H1 (cell line): ENCODE data around the gene DSG2. TPM values are rescaled to one million over a fixed set of nuclear protein-coding genes. Genes with fewer than 3 reads are reported as not detected.

ENCODE experiments used
- CTCF ChIA-PET: fragments of 300-600 bp; sonication (Branson Sonifier 250); formaldehyde crosslinking; loops from one replicate; lab custom pipeline; 2021; ENCODE audit not compliant: partially characterized antibody; lab: Charles Lee
- POLR2A ChIA-PET: fragments of 300-600 bp; sonication (Branson Sonifier 250); formaldehyde crosslinking; loops from one replicate; lab custom pipeline; 2021; ENCODE audit warnings: inconsistent platforms; ENCODE audit not compliant: partially characterized antibody; lab: Charles Lee
- DNase-seq, 2 experiments: peaks; one replicate each; pipeline versions ENCODE4 v3.0.0 to v3.0.0-alpha.2; 2010 to 2022; ENCODE audit warnings: low spot score in 2 of 2, low read depth in 1 of 2, mixed read lengths in 1 of 2
- FAIRE-seq: peaks from 2 replicates; lab custom pipeline; 2011; peaks lifted over from hg19 to GRCh38; lab: Jason Lieb, UNC
- H2AFZ ChIP-seq: 2 replicates; pipeline ENCODE4 v1.8.1; 2012; ENCODE audit warnings: low read length, inconsistent platforms
- H2AK5ac ChIP-seq: 2 replicates; pipeline ENCODE4 v1.6.1; 2013; ENCODE audit warnings: low read depth, low read length
- H2BK120ac ChIP-seq: replicated peaks from 2 replicates; pipeline ENCODE3; 2013; ENCODE audit warnings: low read depth, low read length, inconsistent platforms
- H2BK12ac ChIP-seq: 2 replicates; pipeline ENCODE4 v1.6.1; 2013; ENCODE audit warnings: low read depth, low read length
- H2BK15ac ChIP-seq: 2 replicates; pipeline ENCODE4 v1.6.1; 2013; ENCODE audit warnings: low read length
- H2BK20ac ChIP-seq: 2 replicates; pipeline ENCODE4 v1.6.1; 2013; ENCODE audit warnings: low read length
- H2BK5ac ChIP-seq: 2 replicates; pipeline ENCODE4 v1.6.1; 2013; ENCODE audit warnings: low read depth, low read length
- H3K14ac ChIP-seq: 2 replicates; pipeline ENCODE4 v1.6.1; 2013; ENCODE audit warnings: inconsistent platforms; ENCODE audit not compliant: insufficient read length
- H3K18ac ChIP-seq: 2 replicates; pipeline ENCODE4 v1.6.1; 2013; ENCODE audit warnings: low read length; ENCODE audit errors: extremely low read depth
- H3K23ac ChIP-seq: 2 replicates; pipeline ENCODE4 v1.6.1; 2013; ENCODE audit warnings: inconsistent platforms; ENCODE audit not compliant: insufficient read length
- H3K23me2 ChIP-seq: 2 replicates; pipeline ENCODE4 v1.6.1; 2013; ENCODE audit warnings: low read depth, low read length
- H3K27ac ChIP-seq: 2 replicates; pipeline ENCODE4 v1.6.1; 2011; ENCODE audit warnings: low read depth, low read length, inconsistent platforms
- H3K27me3 ChIP-seq, 4 experiments: replicated peaks in 1 of 4; 1 replicate in 1 of 4; 2 replicates in 3 of 4; pipeline versions ENCODE4 v1.6.1 to v1.8.1; 2011 to 2013; ENCODE audit warnings: low read length in 3 of 4, mild to moderate bottlenecking in 3 of 4, inconsistent platforms in 2 of 4, mixed read lengths in 2 of 4, moderate library complexity in 1 of 4; ENCODE audit not compliant: control insufficient read depth in 3 of 4, insufficient read depth in 3 of 4; ENCODE audit errors: extremely low read depth in 1 of 4
- H3K36me3 ChIP-seq, 4 experiments: 2 replicates each; pipeline versions ENCODE4 v1.6.1 to v1.8.1; 2011 to 2013; ENCODE audit warnings: mild to moderate bottlenecking in 4 of 4, low read length in 3 of 4, moderate library complexity in 2 of 4, control low read depth in 1 of 4, inconsistent platforms in 1 of 4; ENCODE audit not compliant: insufficient read depth in 4 of 4, control insufficient read depth in 2 of 4
- H3K4ac ChIP-seq: replicated peaks from 2 replicates; pipeline ENCODE3; 2013; ENCODE audit warnings: low read length, low read depth, mixed read lengths, inconsistent platforms; ENCODE audit not compliant: insufficient read length
- H3K4me1 ChIP-seq, 4 experiments: replicated peaks in 1 of 4; 1 replicate in 1 of 4; 2 replicates in 3 of 4; pipeline versions ENCODE4 v1.6.1 to v1.8.1; 2011 to 2013; ENCODE audit warnings: low read length in 3 of 4, inconsistent platforms in 2 of 4, mixed read lengths in 1 of 4; ENCODE audit not compliant: insufficient read depth in 4 of 4, control insufficient read depth in 3 of 4
- H3K4me2 ChIP-seq, 2 experiments: 2 replicates each; pipeline versions ENCODE4 v1.6.1 to v1.8.1; 2011 to 2013; ENCODE audit warnings: low read depth in 2 of 2, low read length in 2 of 2, control low read depth in 1 of 2, inconsistent platforms in 1 of 2, mild to moderate bottlenecking in 1 of 2; ENCODE audit not compliant: insufficient read depth in 1 of 2
- H3K4me3 ChIP-seq, 4 experiments: fragments of 200-600, 300-600 bp in 1 of 4; sonication (generic), shearing (Covaris generic), sonication (Bioruptor Twin) in 1 of 4; 2 replicates each; pipeline versions ENCODE4 v1.5.1 to v1.8.1; 2011 to 2016; ENCODE audit warnings: low read length in 4 of 4, low read depth in 3 of 4, control low read depth in 2 of 4, inconsistent platforms in 2 of 4, mild to moderate bottlenecking in 2 of 4, mixed read lengths in 1 of 4, moderate library complexity in 1 of 4; ENCODE audit not compliant: insufficient read depth in 2 of 4; ENCODE audit errors: extremely low read depth in 1 of 4
- H3K56ac ChIP-seq: replicated peaks from 2 replicates; pipeline ENCODE3; 2013; ENCODE audit warnings: low read depth, mild to moderate bottlenecking, mixed read lengths, low read length, inconsistent platforms; ENCODE audit not compliant: insufficient read length
- H3K79me1 ChIP-seq: 2 replicates; pipeline ENCODE4 v1.6.1; 2013; ENCODE audit warnings: low read depth, low read length, control low read depth
- H3K79me2 ChIP-seq, 2 experiments: 2 replicates each; pipeline versions ENCODE4 v1.6.1 to v1.8.1; 2012 to 2013; ENCODE audit warnings: low read length in 2 of 2, mild to moderate bottlenecking in 2 of 2, inconsistent platforms in 1 of 2; ENCODE audit not compliant: insufficient read depth in 2 of 2, control insufficient read depth in 1 of 2
- H3K9ac ChIP-seq, 4 experiments: replicated peaks in 1 of 4; 1 replicate in 1 of 4; 2 replicates in 3 of 4; pipeline versions ENCODE4 v1.6.1 to v1.8.1; 2011 to 2013; ENCODE audit warnings: low read depth in 3 of 4, low read length in 3 of 4, control low read depth in 2 of 4, mild to moderate bottlenecking in 2 of 4, moderate library complexity in 2 of 4, inconsistent platforms in 1 of 4; ENCODE audit errors: extremely low read depth in 1 of 4
- H3K9me3 ChIP-seq, 2 experiments: 2 replicates each; pipeline versions ENCODE4 v1.6.1 to v1.8.1; 2012 to 2013; ENCODE audit warnings: mild to moderate bottlenecking in 2 of 2, moderate library complexity in 2 of 2, control low read depth in 1 of 2, inconsistent platforms in 1 of 2, low read depth in 1 of 2, low read length in 1 of 2, mixed read lengths in 1 of 2; ENCODE audit not compliant: insufficient read depth in 2 of 2
- H4K20me1 ChIP-seq, 2 experiments: replicated peaks in 1 of 2; 2 replicates each; pipeline versions ENCODE3 to v1.8.1; 2011 to 2013; ENCODE audit warnings: inconsistent platforms in 2 of 2, low read length in 2 of 2, mild to moderate bottlenecking in 1 of 2; ENCODE audit not compliant: insufficient read depth in 2 of 2, control insufficient read depth in 1 of 2
- H4K5ac ChIP-seq: 2 replicates; pipeline ENCODE4 v1.6.1; 2013; ENCODE audit warnings: low read length, low read depth, mixed read lengths, inconsistent platforms; ENCODE audit not compliant: insufficient read length
- H4K8ac ChIP-seq: 2 replicates; pipeline ENCODE4 v1.8.0; 2013; ENCODE audit warnings: mild to moderate bottlenecking, moderate library complexity, low read length, inconsistent platforms; ENCODE audit not compliant: insufficient read depth; ENCODE audit errors: extremely low read depth
- H4K91ac ChIP-seq: replicated peaks from 2 replicates; pipeline ENCODE3; 2013; ENCODE audit warnings: low read length, mixed read lengths, inconsistent platforms; ENCODE audit not compliant: insufficient read length
- EZH2 ChIP-seq: fragments of 200-600 bp; sonication (generic); IDR thresholded peaks from 2 replicates; pipeline ENCODE4 v1.7.1; 2012; ENCODE audit warnings: low read depth, mild to moderate bottlenecking, moderate library complexity, low read length, inconsistent platforms; ENCODE audit not compliant: severe bottlenecking
- JUN ChIP-seq: IDR thresholded peaks from 2 replicates; pipeline ENCODE4 v1.6.1; 2011; ENCODE audit warnings: low read depth, mild to moderate bottlenecking, improper control_type of control experiment, low read length
- JUND ChIP-seq: IDR thresholded peaks from 2 replicates; pipeline ENCODE4 v1.6.1; 2011; ENCODE audit warnings: mild to moderate bottlenecking, improper control_type of control experiment, low read length
- KDM5A ChIP-seq: fragments of 200-600 bp; IDR thresholded peaks from 2 replicates; pipeline ENCODE4 v1.7.1; 2012; ENCODE audit warnings: mild to moderate bottlenecking, low read length, inconsistent platforms, mixed read lengths
- PHF8 ChIP-seq: fragments of 200-600 bp; sonication (generic); conservative IDR thresholded peaks from 2 replicates; pipeline ENCODE4 v1.7.1; 2012; ENCODE audit warnings: low read depth, mild to moderate bottlenecking, inconsistent platforms, low read length, moderate library complexity
- POLR2A ChIP-seq, 2 experiments: IDR thresholded peaks; 1 replicate in 1 of 2; 2 replicates in 1 of 2; pipeline ENCODE4 v1.6.1; 2011; ENCODE audit warnings: low read depth in 2 of 2, low read length in 2 of 2, mild to moderate bottlenecking in 2 of 2; ENCODE audit errors: control extremely low read depth in 1 of 2
- POU5F1 ChIP-seq: IDR thresholded peaks from 2 replicates; pipeline ENCODE4 v1.6.1; 2011; ENCODE audit warnings: low read depth, mild to moderate bottlenecking, low read length, moderate library complexity
- SAP30 ChIP-seq: fragments of 300-600 bp; sonication (generic); IDR thresholded peaks from 2 replicates; pipeline ENCODE4 v1.7.1; 2012; ENCODE audit warnings: low read length, moderate library complexity, mild to moderate bottlenecking, inconsistent platforms; ENCODE audit not compliant: insufficient read depth, insufficient replicate concordance
- SIRT6 ChIP-seq: IDR thresholded peaks from one replicate; pipeline ENCODE4 v1.7.1; 2012; ENCODE audit warnings: low read length, inconsistent platforms
- SRF ChIP-seq: IDR thresholded peaks from 2 replicates; pipeline ENCODE4 v1.6.1; 2011; ENCODE audit warnings: mild to moderate bottlenecking, low read depth, low read length, moderate library complexity
- ZNF274 ChIP-seq: IDR thresholded peaks from 2 replicates; pipeline ENCODE4 v1.7.0; 2012; ENCODE audit warnings: low read length, borderline replicate concordance; ENCODE audit errors: extremely low read depth
- WGBS, 2 experiments: shearing (Covaris generic) in 1 of 2; methylation state at CpG; one replicate each; pipeline versions ENCODE4 v1.1.6 to v1.1.7; 2013 to 2015; ENCODE audit warnings: low lambda C conversion rate in 2 of 2, mixed read lengths in 2 of 2, inconsistent platforms in 1 of 2, low coverage in 1 of 2, missing lambda C conversion rate in 1 of 2; ENCODE audit not compliant: insufficient replicate concordance in 2 of 2, insufficient coverage in 1 of 2, insufficient read length in 1 of 2; ENCODE audit errors: extremely low coverage in 1 of 2, missing lambda C conversion rate in 1 of 2; 5-methylcytosine and 5-hydroxymethylcytosine counted together
- polyA plus RNA-seq, 7 experiments: library from polyadenylated mRNA; depleted of rRNA in 3 of 7; stranded (reverse) in 5 of 7; unstranded in 2 of 7; fragments of >200 nt in 5 of 7; fragments of 200-250 nt in 2 of 7; gene quantifications; 1 replicate in 5 of 7; 2 replicates in 1 of 7; 4 replicates in 1 of 7; pipeline versions ENCODE4 v1.2.1 to v1.2.3, GENCODE V29; 2011 to 2013; ENCODE audit warnings: missing spikeins in 2 of 7, mixed read lengths in 2 of 7
- total RNA-seq: library from RNA; stranded (reverse); fragmentation: NEBNext Ultra II Directional; extraction: Animal tissue kit (Norgen Biotek cat#: 25700); gene quantifications from 2 replicates; pipeline ENCODE4 v1.2.1, GENCODE V29; 2021
- TF ChIP-seq, protein P1 (sequence below), 3 experiments: IDR thresholded peaks; 1 replicate in 2 of 3; 2 replicates in 1 of 3; pipeline versions ENCODE4 v1.5.1 to v1.6.1; 2011; ENCODE audit warnings: low read length in 3 of 3, mild to moderate bottlenecking in 3 of 3, inconsistent platforms in 2 of 3, low read depth in 1 of 3, moderate library complexity in 1 of 3; ENCODE audit not compliant: insufficient read depth in 1 of 3; ENCODE audit errors: control extremely low read depth in 1 of 3

Gene DSG2
- total and polyA plus RNA-seq, 2 of the 8 experiments (the other 6 are each of a cell fraction or from before 2014, with no cell fraction given) = 60.1 to 144 TPM

DNA sequence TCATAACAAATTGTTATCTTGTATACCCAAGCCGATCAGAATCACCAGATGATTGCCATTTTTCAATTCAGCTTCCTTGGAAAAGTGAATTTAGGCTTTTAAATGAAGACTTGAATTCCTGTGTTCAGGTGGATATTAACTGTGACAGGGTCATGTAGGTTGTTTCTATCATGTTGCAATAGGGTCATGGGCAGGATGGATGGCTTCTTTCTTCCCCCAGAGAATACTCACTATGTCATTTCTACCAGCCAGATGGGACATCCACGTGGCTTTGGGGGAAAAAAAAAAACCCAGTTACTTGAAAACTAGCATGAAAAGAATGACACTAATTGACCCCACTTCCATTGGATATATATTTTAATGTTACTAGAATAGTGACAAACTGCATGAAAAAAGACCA is 14.6 kb upstream of the DSG2 start:
- Histone ChIP-seq H2BK15ac (no peak overlapping the region), H3K9ac (no peak overlapping the region), H2AFZ (no peak overlapping the region), H2BK12ac (no peak overlapping the region), H2BK5ac (no peak overlapping the region), H2BK20ac (no peak overlapping the region), H3K14ac (no peak overlapping the region), H2BK120ac (no peak overlapping the region), H3K23ac (no peak overlapping the region), H3K79me1 (no peaks in the 10 kb centered on the region), H4K91ac (no peak overlapping the region), H2AK5ac (no peak overlapping the region), H3K18ac (no peak overlapping the region), H4K5ac (no peak overlapping the region), H3K4me2 (no peak overlapping the region), H3K9me3 (no peaks in the 10 kb centered on the region), H3K27me3 (no peaks in the 10 kb centered on the region), H3K56ac (no peak overlapping the region), H4K8ac (no peak overlapping the region), H3K79me2 (no peaks in the 10 kb centered on the region), H3K4ac (no peak overlapping the region), H3K27ac (no peak overlapping the region), H4K20me1 (no peaks in the 10 kb centered on the region), H3K4me3 (no peak overlapping the region), H3K4me1 (no peaks in the 10 kb centered on the region), H3K23me2 (no peaks in the 10 kb centered on the region), H3K36me3 (no peaks in the 10 kb centered on the region)
- ChIA-PET CTCF (interaction anchor here (1.1 kb wide), 1 partner anchor 12 kb away, joined by 3 read pairs; no protein-coding TSS in a partner anchor), POLR2A (no interaction called here)
- 93% methylated on average over 2 of the region's 2 CpGs; no CpG with 5 or more reads in 1 of the 2 experiments for WGBS, 2 experiments
- FAIRE-seq = no peak
- TF ChIP-seq SAP30 (no peak), JUN (no peak), POLR2A (IDR thresholded peaks at IDR 0.05; ENCODE audit: control extremely low read depth in 1 of 2, low read depth in 2 of 2, low read length in 2 of 2) (no peak), JUND (no peak), PHF8 (no peak), KDM5A (no peak), SRF (no peak), ZNF274 (no peak), SIRT6 (no peak), EZH2 (no peak), POU5F1 (no peak)
- TF ChIP-seq, protein P1, sequence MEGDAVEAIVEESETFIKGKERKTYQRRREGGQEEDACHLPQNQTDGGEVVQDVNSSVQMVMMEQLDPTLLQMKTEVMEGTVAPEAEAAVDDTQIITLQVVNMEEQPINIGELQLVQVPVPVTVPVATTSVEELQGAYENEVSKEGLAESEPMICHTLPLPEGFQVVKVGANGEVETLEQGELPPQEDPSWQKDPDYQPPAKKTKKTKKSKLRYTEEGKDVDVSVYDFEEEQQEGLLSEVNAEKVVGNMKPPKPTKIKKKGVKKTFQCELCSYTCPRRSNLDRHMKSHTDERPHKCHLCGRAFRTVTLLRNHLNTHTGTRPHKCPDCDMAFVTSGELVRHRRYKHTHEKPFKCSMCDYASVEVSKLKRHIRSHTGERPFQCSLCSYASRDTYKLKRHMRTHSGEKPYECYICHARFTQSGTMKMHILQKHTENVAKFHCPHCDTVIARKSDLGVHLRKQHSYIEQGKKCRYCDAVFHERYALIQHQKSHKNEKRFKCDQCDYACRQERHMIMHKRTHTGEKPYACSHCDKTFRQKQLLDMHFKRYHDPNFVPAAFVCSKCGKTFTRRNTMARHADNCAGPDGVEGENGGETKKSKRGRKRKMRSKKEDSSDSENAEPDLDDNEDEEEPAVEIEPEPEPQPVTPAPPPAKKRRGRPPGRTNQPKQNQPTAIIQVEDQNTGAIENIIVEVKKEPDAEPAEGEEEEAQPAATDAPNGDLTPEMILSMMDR (IDR thresholded peaks at IDR 0.05; ENCODE audit: control extremely low read depth in 1 of 3, insufficient read depth in 1 of 3, low read depth in 1 of 3, low read length in 3 of 3) = no peak
- DNase-seq = no peak
